ENCODE results near the gene SERTAD1. TPM values are rescaled to one million over a fixed set of nuclear protein-coding genes. Genes with fewer than 3 reads are reported as not detected.

The SERTAD1 gene
- total and polyA plus RNA-seq, 2 of the 8 experiments (the other 6 are each of a cell fraction or from before 2014, with no cell fraction given): 5.4 to 6.6 TPM

GRCh38 chr19:40387155-40387554 is 38.6 kb downstream of the SERTAD1 start:
- no peak overlapping the region for H2BK5ac ChIP-seq (ENCODE audit: low read depth, low read length)
- CTCF ChIA-PET (ENCODE audit: partially characterized antibody): interaction anchor here (1.1 to 1.7 kb wide), 2 partner anchors 33 to 248 kb away, joined by 3 to 4 read pairs; no protein-coding TSS in a partner anchor
- H3K79me1 ChIP-seq (ENCODE audit: low read depth, low read length): no peaks in the 10 kb centered on the region
- DNase-seq (ENCODE audit: low read depth in 1 of 2, low spot score in 2 of 2): no peak
- no peaks in the 10 kb centered on the region for H3K27me3 ChIP-seq (replicated peaks in 1 of 4; ENCODE audit: control insufficient read depth in 3 of 4, extremely low read depth in 1 of 4, insufficient read depth in 3 of 4, low read length in 3 of 4)
- TF ChIP-seq ZNF274 (IDR thresholded peaks at IDR 0.05; ENCODE audit: borderline replicate concordance, extremely low read depth, low read length) (no peak), PHF8 (conservative IDR thresholded peaks at IDR 0.05; ENCODE audit: low read depth, low read length) (no peak), EGR1 (IDR thresholded peaks at IDR 0.05; ENCODE audit: borderline replicate concordance, low read depth, low read length) (no peak), SP2 (IDR thresholded peaks at IDR 0.05; ENCODE audit: low read length) (no peak), SIRT6 (IDR thresholded peaks at IDR 0.05; ENCODE audit: low read length) (no peak), BRCA1 (IDR thresholded peaks at IDR 0.05; ENCODE audit: low read depth, low read length) (no peak), KDM4A (IDR thresholded peaks at IDR 0.05; ENCODE audit: low read depth, low read length, severe bottlenecking) (no peak), CEBPB (IDR thresholded peaks at IDR 0.05; ENCODE audit: low read depth, low read length) (no peak), EZH2 (IDR thresholded peaks at IDR 0.05; ENCODE audit: low read depth, low read length, severe bottlenecking) (no peak), ASH2L (IDR thresholded peaks at IDR 0.05; ENCODE audit: low read length) (no peak), BACH1 (IDR thresholded peaks at IDR 0.05; ENCODE audit: low read length) (no peak), CTCF (IDR thresholded peaks at IDR 0.05; ENCODE audit: control extremely low read depth in 1 of 3, insufficient read depth in 1 of 3, low read depth in 1 of 3, low read length in 3 of 3) (no peak), RFX5 (IDR thresholded peaks at IDR 0.05; ENCODE audit: borderline replicate concordance, low read depth, low read length) (no peak)
- no peaks in the 10 kb centered on the region for H3K79me2 ChIP-seq (ENCODE audit: control insufficient read depth in 1 of 2, insufficient read depth in 2 of 2, low read length in 2 of 2)
- H3K4me2 ChIP-seq (ENCODE audit: insufficient read depth in 1 of 2, low read depth in 2 of 2, low read length in 2 of 2): no peak overlapping the region
- no peak overlapping the region for H3K9ac ChIP-seq (replicated peaks in 1 of 4; ENCODE audit: extremely low read depth in 1 of 4, low read depth in 3 of 4, low read length in 3 of 4)
- peaks cover 0 to 7% (median 3%) of the 10 kb centered on the region in 4 experiments; a peak in 4 of 7 replicates for H3K4me1 ChIP-seq (replicated peaks in 1 of 4; ENCODE audit: control insufficient read depth in 3 of 4, insufficient read depth in 4 of 4, low read length in 3 of 4)
- no peak overlapping the region for H2AFZ ChIP-seq (ENCODE audit: low read length)
- H2BK20ac ChIP-seq (ENCODE audit: low read length): no peak overlapping the region
- H3K27ac ChIP-seq (ENCODE audit: low read depth, low read length): no peak overlapping the region
- no peak overlapping the region for H4K8ac ChIP-seq (ENCODE audit: extremely low read depth, insufficient read depth, low read length)
- no peak overlapping the region for H3K4me3 ChIP-seq (ENCODE audit: extremely low read depth in 1 of 4, insufficient read depth in 2 of 4, low read depth in 3 of 4, low read length in 4 of 4)
- H4K91ac ChIP-seq (replicated peaks; ENCODE audit: insufficient read length, low read length): no peak overlapping the region
- no peak overlapping the region for H4K5ac ChIP-seq (ENCODE audit: insufficient read length, low read depth, low read length)
- H3K9me3 ChIP-seq (ENCODE audit: insufficient read depth in 2 of 2, low read depth in 1 of 2, low read length in 1 of 2): no peaks in the 10 kb centered on the region
- no peaks in the 10 kb centered on the region for H3K23me2 ChIP-seq (ENCODE audit: low read depth, low read length)
- H3K23ac ChIP-seq (ENCODE audit: insufficient read length): no peak overlapping the region
- no peak overlapping the region for H3K56ac ChIP-seq (replicated peaks; ENCODE audit: insufficient read length, low read depth, low read length)
- no peak overlapping the region for H2AK5ac ChIP-seq (ENCODE audit: low read depth, low read length)
- H3K36me3 ChIP-seq (ENCODE audit: control insufficient read depth in 2 of 4, insufficient read depth in 4 of 4, low read length in 3 of 4): no peaks in the 10 kb centered on the region
- POLR2A ChIA-PET (ENCODE audit: partially characterized antibody): interaction anchor here (0.9 to 1.7 kb wide), 2 partner anchors 15 to 123 kb away, joined by 3 to 5 read pairs; no protein-coding TSS in a partner anchor
- no peak overlapping the region for H3K18ac ChIP-seq (ENCODE audit: extremely low read depth, low read length)
- H2BK15ac ChIP-seq (ENCODE audit: low read length): no peak overlapping the region
- H3K4ac ChIP-seq (replicated peaks; ENCODE audit: insufficient read length, low read depth, low read length): no peak overlapping the region
- WGBS, 2 experiments (ENCODE audit: extremely low coverage in 1 of 2, insufficient coverage in 1 of 2, insufficient read length in 1 of 2, insufficient replicate concordance in 2 of 2, low coverage in 1 of 2, low lambda C conversion rate in 2 of 2, missing lambda C conversion rate in 1 of 2): 91% methylated on average over 9 of the region's 10 CpGs; no CpG with 5 or more reads in 1 of the 2 experiments
- no peaks in the 10 kb centered on the region for H4K20me1 ChIP-seq (replicated peaks in 1 of 2; ENCODE audit: control insufficient read depth in 1 of 2, insufficient read depth in 2 of 2, low read length in 2 of 2)
- H3K14ac ChIP-seq (ENCODE audit: insufficient read length): no peak overlapping the region
- H2BK120ac ChIP-seq (replicated peaks; ENCODE audit: low read depth, low read length): no peak overlapping the region
- FAIRE-seq: no peak
- 0 out of 2 replicates have a peak overlapping the region, but pooled peaks have one; percentile 17 for H2BK12ac ChIP-seq (ENCODE audit: low read depth, low read length)
